GM19351 (cell line): ENCODE results near the gene STAMBPL1.
"Not testable (repeated sequence)": the region's sequence is repeated elsewhere in the genome, so short reads cannot be mapped to it uniquely, and the experiment has no call there.

ENCODE experiments used
- ATAC-seq: cut with Tn5 transposase; IDR thresholded peaks from one replicate; pipeline ENCODE4 v1.9.1; 2021; ENCODE audit warnings: mild to moderate bottlenecking, moderate library complexity; ENCODE audit not compliant: unreplicated experiment

The STAMBPL1 gene

DNA sequence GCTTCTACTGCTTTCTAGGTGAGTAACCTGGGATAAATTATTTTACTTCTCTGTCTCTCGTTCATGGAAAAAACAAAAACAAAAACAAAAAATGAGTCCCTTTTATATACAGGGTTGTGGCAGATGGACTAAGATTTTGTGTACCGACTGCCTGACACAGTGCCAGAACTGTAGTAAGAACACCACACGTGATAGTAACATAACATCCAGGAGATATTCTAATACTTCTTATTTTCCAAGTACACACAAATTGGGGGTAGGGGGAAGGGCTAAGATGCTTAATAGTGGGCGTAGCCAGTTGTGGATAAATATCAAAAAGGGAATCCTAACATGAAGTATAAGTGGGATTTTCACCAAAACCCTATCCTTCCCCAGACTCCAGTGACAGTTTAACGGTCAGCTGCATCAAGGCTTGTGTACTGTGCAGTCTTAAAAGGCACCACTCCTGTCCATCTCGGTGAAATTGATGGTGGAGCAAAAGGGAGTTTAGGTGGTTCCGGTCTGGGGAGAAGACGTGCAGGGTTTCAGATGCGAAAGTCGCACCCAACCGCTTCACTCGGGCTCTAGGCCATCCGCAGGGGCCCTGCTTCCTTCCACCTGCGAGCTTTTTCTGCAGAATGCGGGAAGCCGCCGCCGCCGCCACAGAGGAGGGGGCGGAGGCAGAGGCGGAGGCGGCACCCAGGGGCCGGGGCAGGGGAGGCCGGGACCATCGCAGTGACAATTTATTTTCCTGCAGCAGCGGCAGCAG lies at the start of gene STAMBPL1:
STAMBPL1 (plus strand) TSS at position 712 of the 748 bp plus-strand sequence. CDS start 21,464 bp downstream, outside the sequence.
- ATAC-seq: peak; percentile 55

DNA sequence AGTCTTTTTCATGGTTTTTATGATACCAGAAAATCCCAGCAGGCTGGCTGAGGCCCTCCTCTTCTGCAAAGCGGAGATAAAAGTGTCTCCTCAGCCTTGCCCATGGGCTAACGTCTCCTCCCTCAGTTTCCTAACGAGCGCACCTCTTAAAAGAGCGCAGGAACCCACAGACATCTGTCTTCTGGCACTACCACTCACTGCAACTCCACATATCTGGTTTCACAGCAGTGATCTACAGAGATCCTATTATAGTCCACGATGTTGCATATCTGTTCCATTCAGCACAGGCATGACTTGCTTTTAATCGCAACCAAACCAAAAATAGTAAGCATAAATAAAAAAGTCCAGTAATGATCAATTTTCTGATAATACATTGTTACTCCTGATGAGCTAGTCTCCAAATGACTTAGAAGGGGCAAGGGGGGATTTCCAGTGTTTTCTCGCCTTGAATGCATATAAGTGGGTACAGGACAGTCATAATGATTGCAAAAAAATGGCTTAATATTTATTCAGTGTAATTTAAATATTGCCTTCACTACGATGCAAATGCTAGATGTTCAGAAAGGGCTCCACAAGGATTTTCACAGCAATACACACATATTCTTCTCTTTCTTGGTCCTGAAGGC lies 49.3 kb upstream of the STAMBPL1 start:
- no peak for ATAC-seq

DNA sequence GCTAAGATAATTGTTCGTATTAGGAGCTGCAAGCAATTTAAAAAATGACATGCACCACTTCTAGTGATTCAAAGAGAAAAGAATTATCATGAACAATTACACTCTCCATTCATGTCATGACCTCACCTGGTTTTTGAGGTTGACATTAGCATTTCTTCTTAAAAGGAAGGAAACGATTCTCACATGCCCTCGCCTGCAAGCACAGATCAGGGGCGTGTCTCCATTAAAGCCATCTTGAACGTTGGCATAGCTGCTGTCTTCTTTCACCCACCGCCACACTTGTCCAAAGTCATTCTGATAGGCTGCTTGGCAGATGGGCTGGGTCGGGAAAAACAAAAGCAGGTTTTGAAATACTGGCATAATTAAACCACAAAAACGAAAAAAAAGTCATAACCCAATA lies 48.3 kb upstream of the STAMBPL1 start:
- ATAC-seq: no peak

DNA sequence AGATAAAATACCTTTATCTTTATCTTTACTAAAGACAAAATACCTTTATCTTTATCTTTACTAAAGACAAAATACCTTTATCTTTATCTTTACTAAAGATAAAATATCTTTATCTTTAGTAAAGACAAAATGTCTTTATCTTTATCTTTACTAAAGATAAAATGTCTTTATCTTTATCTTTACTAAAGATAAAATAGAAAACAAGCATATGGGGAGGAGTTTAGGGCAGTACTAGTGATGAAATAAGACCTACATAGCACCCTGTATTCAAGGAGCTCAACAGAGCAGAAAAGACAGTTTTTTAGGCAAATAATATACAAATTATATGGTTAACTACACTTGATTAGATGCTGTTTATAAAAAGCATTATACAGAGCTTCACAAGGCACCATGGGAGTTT lies 47.7 kb upstream of the STAMBPL1 start:
- no peak for ATAC-seq

DNA sequence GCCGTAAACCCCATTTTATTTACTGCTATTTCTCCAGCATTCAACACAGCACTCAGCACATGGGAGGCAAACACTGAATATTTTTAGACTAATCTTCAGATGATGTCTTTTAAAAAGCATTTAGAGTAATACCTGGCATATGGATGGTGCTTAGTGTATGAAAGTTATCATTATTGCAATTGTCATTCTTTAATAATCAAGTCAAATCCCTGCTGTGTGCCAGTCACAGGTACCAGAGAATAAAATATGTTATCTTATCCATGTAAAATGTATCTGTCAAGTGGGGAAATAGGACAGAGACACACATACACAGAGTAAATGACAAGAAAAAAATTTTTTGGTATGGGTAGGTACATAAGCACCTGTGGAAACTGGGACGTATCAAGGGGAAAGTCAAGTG lies 46.9 kb upstream of the STAMBPL1 start:
- no peak for ATAC-seq

DNA sequence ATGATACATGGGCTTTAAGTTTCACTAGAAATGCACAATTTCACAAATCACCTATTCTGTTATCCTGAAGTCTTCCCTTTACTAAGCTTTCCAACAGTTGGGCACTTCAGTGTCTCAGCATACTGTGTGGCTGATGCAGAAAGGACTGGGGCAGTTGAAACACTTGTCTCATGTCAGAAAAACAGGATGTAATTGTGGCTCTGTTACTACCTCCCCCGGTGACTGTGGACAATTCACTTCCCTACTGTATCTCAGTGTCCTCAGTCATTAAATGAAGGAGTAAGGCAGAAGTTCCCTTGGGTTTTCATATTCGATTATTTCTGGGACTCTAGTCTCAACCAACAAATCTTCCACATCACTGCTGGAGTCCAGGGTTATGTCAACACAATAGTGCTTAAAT lies 46.3 kb upstream of the STAMBPL1 start:
- ATAC-seq: no peak

DNA sequence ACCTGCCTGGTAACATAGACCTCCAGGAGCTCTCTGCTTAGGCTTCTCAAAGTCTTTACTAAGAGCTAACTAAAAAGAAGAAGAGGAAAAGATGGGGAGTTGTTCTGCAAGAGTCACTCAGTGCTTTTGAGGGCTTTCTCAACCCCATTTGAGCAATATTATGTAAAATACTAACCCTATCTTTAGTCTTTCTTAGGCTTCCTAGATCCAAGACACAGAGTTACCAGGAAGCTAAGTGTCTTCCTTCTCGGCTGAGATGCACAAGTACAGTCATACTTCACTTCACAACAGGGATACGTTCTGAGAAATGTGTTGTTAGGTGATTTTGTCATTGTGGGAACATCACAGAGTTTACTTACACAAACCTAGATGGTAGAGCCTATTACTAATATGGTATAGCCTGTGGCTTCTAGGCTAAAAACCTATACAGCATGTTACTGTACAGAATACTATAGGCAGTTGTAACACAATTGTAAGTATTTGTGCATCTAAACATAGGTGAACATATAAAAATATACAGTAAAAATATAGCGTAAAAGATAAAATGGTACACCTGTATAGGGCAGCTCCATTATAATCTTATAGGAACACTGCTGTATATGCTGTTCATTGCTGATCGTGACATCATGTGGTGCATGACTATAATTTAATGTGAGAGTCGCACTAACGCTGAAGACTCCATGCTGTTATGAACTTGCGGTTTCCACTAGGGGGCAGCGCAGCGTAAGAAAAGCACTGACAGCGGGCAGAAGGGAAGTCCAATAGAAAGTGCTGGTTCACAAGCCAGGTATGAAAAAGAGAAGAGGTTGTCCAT lies 44.7 kb upstream of the STAMBPL1 start:
- ATAC-seq: peak; percentile 89

DNA sequence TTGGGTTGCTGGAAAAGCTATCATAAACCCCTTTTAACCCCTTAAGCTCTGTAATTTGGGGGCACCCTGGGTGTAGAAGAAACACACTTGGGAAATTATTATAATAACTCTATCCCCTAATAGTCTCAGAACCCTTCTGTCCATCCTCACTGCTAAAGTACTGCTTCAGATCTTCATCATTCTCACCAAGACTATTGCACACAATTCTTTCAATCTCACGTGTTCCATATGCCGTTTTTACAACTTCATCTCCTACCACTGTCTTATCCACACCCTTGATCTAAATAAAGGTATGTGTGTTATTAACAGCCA lies 44.2 kb upstream of the STAMBPL1 start:
- peak; percentile 9 for ATAC-seq

DNA sequence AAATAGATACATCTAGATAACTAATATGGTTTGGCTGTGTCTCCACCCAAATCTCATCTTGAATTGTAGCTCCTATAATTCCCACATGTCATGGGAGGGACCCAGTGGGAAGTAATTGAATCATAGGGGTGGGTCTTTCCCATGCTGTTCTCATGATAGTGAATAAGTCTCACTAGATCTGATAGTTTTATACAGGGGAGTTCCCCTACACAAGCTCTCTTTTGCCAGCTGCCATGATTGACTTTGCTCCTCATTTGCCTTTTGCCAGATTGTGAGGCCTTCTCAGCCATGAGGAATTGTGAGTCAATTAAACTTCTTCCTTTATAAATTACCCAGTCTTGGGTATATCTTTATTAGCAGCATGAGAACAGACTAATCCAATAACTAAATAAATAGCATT lies 42.4 kb upstream of the STAMBPL1 start:
- ATAC-seq: not testable (repeated sequence)

DNA sequence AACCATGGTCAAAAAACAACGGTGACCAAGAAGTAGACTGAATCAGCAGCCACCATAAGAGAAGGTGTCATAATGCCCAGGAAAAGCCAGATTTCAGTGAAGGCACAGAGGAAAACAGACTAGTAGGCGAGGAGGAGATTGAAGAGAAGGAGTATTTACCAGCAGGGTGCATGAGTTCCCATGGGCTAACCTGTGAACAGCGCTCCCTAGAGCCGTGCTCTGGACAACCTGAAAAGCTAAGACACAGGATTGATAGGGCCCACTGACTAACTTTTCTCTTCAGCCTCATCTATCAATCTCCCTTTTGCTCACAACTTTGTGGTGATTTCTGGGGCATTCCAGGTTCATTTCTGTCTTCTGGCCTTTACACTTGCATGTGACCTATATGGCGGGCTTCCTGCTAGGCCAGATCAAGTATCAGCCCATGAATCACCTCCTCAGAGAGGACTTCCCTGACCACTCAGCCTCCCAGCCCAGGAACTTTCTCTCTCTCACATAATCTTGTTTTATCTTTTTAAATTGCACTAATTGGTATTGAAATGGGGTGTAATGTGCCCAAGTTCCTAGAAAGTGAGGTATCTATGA lies 41.2 kb upstream of the STAMBPL1 start:
- no peak for ATAC-seq

DNA sequence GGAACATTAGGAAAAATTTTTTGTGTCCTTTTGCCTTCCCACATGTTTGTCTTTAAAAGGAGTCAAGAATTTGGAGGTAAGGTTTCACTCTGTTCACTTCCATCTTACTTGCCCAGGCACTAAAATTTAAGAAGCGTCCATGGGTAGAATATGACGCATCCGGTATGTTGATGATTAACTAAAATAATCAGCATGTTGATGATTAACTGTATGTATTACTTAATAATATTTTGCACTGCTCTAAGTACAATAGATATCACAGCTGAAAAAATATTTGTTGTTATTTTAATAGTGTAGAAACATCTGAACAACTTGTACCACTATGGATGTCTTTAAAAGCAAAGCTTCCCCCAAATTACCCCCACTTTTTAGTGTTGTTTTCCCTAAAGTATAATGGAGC lies 39.9 kb upstream of the STAMBPL1 start:
- ATAC-seq: no peak

DNA sequence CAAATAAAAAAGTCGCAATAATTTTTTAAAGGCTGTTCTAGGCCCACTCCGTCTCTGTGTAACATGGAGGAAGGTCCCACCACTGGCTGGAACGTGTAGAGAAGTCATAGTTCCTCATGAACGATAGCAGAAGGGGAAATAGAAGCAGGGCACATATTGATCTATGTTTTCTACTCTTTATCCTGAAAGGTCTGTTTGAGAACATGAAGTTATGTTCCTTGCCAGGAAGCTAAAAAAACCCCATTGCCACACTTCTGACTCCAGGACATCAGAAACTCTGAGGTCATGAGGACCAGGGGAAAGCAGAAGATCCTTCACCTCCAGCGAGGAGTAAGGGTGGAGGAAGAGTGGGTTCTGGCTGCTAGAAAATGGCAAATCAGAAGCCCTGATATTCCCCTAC lies 39.2 kb upstream of the STAMBPL1 start:
- no peak for ATAC-seq

DNA sequence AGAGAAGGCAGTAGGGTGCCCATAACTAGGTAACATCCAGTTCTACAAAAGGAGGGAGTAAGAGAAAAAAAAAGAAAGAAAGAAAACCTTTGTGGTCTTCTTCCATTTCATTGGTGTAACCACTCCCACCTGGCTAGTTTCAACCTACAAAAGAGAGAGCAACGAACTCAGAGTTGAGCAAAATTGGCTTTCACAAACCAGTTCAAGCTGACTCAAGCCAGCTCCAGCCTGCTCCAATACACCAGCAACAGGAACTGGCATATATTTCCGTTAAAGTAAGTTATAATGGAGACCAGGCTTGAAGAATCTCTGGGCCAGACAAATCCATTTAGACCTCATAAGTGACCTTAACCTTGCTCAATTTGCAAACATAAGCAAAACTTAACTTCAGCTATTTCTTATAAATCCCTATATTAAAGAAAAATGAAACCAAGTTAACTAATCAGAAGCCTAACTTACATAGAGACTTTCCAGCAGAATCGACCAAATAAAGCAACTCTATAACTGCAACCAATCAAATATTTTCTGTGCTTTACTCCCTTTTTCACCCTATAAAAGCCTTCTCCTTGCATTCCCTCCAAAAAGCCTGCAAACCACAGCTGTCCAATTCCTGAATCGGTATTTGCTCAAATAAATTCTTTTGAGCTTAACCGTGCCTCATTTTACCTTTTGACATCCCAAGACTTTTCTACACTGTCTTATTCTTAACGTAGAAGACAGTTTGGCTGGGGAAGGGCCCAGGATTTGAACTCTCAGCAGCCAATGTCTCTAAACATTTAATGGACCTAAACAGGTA lies 38.5 kb upstream of the STAMBPL1 start:
- no peak for ATAC-seq

DNA sequence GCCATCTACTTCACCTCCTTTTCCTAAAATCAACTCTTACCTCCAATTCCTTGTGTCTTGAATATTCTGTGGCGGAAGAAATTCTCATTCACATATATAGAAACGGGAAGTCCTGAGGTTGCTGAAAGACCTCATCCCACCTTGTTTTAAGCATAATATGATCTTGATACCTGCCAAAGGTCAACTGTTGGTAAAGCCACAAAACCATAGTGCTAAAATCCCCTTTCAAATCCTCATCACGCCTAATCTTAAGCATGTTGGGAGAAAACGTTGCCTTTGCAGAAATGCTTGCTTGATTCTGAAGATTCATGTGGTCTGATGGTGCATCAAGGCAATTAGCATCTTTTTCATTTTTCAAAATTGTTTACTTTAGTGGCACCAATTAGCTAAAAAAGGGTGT lies 36.9 kb upstream of the STAMBPL1 start:
- no peak for ATAC-seq

DNA sequence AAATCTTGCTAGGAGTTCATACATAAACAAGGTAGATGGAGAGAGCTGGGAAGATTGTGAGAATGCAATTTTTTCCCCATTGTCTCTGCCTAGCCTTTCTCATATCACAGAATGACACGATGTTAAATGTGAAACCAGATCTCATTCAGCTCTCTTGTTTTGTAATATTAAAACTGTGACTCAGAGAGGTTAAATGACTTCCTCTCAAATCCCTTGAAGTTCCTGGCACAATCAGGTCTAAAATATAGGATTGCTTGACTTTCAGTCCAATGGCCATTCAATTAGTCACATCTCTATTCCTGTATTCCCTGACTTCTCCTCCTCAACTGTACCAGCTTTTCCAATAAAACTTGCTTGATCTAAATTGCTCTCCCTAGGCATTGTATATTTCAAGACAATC lies 31.5 kb upstream of the STAMBPL1 start:
- no peak for ATAC-seq

DNA sequence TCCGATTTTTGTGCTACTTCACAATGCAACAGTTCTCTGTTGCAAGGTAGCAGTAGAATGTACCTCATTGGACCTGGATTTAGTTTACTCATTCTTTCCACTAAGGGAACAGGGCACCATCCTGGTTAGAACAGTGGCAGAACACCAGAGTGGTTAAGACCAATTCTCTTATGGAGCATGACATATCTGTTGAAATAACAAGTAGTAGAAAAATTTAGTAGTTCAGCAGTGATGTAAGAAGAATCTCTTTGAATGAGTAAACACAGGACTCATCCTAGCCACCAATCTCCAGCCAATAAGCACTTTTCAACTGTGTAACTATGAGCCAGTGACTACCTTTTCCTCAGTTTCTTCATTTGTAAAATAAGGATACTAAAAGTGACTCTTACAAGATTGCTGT lies 30.8 kb upstream of the STAMBPL1 start:
- no peak for ATAC-seq

DNA sequence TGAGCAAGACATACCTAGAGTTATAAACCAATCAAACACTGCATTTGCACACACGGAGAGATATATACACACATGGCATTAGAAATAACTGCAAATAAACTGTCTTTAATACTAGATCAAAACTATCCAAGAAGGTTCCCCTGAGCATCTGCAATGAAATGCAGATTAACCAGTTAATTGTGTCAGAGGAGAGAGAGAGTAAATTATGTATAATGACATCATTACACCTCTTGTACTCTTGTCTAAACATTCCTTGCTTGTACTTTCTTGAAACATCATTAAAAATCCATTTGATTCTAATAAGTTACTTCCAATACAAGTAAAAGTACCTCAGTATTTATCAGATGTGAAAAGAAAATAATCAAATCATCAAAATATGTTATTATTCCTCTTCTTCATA lies 29.3 kb upstream of the STAMBPL1 start:
- ATAC-seq: no peak

DNA sequence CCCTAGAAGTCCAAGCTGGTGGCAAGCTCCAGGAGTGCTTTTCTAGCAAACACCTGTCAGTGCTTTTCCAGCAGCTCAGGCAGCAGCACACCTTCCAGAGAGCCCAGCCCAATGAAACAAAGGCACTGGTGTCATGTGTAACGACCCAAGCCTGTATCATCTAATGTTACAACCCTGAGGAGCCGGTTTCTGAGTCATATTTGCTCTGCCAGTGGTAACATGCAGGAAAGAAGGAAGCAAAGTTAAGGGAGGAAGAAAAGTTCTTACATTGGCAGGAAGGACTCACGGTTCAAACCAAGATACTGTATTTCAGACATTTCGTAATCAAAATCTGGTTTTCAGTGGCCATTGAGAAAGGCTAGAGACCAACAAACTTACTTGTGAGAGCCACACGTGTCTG lies 28.3 kb upstream of the STAMBPL1 start, which contains the start of gene ANKRD22:
ANKRD22 (minus strand) TSS at position 139 of the 400 bp plus-strand sequence. CDS start 237 bp downstream, outside the sequence.
- no peak for ATAC-seq

DNA sequence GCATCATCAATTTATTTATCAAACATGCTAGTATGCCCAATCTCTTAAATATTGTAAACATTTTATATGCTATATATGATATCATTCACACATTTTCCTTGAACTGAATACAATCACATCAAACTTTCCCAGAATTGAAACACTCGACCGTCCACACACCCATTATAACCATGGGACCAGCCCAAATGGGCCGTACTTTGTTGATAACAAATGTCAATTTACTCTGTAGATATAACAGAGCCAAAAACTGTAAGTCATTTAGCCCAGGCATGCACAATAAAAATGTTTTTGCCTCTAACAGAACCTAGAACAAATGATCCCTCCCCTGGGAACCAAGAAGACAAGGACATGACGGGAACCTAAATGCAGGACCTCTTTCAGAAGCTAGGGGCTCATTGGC lies 27.7 kb upstream of the STAMBPL1 start:
- ATAC-seq: no peak

DNA sequence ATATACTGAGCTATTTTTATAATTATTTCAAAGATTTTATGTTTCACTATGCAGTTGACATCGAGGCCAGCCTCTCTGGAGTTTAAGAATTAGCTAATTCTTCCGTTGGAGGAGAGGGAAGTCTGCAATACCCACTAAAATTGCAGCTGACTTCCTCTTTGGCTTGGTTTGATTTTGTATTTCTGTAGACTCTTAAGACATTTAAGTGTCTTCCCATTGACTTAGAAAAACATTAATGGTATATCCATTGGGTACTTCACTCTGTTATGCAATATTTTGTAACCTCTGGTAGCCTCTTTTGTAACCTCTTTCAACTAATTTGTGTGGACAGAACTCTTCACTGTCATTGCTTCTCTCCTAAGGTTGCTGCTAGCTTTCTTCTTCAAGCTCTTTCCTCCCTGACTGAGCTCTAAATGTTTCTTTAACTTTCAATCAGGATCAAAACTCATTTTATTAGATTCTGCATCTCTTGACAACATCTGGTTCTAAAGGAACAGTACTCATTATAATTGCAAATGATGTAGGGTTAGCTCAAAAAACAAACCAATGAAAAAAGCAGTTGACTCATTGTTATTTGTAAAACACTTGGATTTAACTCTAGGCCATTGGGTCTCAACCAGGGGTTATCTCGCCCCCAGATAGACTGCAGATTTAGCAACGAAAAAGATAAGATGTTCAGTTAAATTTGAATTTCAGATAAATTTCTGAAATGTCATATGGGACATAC lies 26.7 kb upstream of the STAMBPL1 start:
- ATAC-seq: no peak
